ENCODE data around the gene SOX18.

DNA sequence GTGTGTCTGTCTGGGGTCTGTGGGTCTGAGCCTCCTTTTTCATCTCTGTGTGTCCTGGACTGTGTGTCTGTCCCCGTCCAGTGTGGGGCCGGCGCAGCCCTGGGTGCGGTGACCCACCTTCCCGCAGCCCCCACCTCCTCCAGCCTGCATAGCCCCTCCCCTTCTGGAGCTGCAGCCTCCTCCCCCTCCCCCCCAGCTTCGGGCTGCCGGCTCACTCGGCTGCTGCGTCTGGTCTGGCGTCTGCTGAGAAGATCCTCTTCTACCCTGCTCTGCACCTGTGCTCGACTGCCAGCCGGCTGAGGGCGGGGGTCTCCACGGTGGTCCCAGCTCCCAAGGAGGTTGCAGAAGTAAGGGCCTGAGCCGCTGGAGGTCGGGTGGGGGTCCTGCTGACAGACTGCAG, 42.3 kb upstream of the SOX18 start:
- TF ChIP-seq, protein P1, sequence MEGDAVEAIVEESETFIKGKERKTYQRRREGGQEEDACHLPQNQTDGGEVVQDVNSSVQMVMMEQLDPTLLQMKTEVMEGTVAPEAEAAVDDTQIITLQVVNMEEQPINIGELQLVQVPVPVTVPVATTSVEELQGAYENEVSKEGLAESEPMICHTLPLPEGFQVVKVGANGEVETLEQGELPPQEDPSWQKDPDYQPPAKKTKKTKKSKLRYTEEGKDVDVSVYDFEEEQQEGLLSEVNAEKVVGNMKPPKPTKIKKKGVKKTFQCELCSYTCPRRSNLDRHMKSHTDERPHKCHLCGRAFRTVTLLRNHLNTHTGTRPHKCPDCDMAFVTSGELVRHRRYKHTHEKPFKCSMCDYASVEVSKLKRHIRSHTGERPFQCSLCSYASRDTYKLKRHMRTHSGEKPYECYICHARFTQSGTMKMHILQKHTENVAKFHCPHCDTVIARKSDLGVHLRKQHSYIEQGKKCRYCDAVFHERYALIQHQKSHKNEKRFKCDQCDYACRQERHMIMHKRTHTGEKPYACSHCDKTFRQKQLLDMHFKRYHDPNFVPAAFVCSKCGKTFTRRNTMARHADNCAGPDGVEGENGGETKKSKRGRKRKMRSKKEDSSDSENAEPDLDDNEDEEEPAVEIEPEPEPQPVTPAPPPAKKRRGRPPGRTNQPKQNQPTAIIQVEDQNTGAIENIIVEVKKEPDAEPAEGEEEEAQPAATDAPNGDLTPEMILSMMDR (IDR thresholded peaks at IDR 0.05): no peak
- TF ChIP-seq POLR2A (IDR thresholded peaks at IDR 0.05): no peak

Data from uterus (tissue), 2 donors.